PC-3 (cell line): Measurements from ENCODE around the gene SULT6B1.

ENCODE experiments used
- EZH2 ChIP-seq: fragments of 300-600 bp; sonication (generic); IDR thresholded peaks from one replicate; pipeline ENCODE4 v1.6.1; 2017; ENCODE audit warnings: antibody characterized with exemption, mild to moderate bottlenecking, low read length; ENCODE audit not compliant: unreplicated experiment
- EZH2phosphoT487 ChIP-seq: fragments of 300-600 bp; sonication (generic); IDR thresholded peaks from 2 replicates; pipeline ENCODE4 v1.6.1; 2018; ENCODE audit warnings: mild to moderate bottlenecking, antibody characterized with exemption, low read length, borderline replicate concordance
- TF ChIP-seq, protein P1 (sequence below): fragments of 300-600 bp; sonication (generic); conservative IDR thresholded peaks from 2 replicates; pipeline ENCODE4 v1.5.1; 2017; ENCODE audit warnings: antibody characterized with exemption, low read depth, mild to moderate bottlenecking, low read length

DNA sequence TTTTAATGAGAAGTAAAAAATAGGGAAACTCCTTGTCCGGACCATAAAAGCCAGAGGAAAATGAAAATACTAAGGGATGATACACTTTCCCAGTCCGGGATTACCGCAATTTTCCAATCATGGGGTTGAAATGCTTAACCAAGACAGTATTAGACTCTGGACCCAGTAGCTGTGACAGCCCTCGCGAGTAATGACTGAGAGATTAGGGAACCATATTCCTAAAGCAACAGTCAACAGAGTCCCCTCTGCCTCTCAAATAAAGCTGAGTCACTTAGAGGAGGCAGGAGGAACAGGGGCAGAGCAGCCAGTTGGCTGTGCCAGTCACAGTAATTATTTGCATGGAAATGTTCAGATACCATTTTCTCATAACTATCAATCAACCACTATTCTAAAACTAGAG, 69.3 kb downstream of the SULT6B1 start:
- TF ChIP-seq, protein P1, sequence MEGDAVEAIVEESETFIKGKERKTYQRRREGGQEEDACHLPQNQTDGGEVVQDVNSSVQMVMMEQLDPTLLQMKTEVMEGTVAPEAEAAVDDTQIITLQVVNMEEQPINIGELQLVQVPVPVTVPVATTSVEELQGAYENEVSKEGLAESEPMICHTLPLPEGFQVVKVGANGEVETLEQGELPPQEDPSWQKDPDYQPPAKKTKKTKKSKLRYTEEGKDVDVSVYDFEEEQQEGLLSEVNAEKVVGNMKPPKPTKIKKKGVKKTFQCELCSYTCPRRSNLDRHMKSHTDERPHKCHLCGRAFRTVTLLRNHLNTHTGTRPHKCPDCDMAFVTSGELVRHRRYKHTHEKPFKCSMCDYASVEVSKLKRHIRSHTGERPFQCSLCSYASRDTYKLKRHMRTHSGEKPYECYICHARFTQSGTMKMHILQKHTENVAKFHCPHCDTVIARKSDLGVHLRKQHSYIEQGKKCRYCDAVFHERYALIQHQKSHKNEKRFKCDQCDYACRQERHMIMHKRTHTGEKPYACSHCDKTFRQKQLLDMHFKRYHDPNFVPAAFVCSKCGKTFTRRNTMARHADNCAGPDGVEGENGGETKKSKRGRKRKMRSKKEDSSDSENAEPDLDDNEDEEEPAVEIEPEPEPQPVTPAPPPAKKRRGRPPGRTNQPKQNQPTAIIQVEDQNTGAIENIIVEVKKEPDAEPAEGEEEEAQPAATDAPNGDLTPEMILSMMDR, result no peak
- TF ChIP-seq EZH2 (no peak), EZH2phosphoT487 (no peak)
